GM19035 (cell line): ENCODE measurements around the gene LDAH.

Experiments used
- ATAC-seq: cut with Tn5 transposase; IDR thresholded peaks from one replicate; pipeline ENCODE4 v1.9.1; 2021; ENCODE audit not compliant: unreplicated experiment

LDAH gene

DNA sequence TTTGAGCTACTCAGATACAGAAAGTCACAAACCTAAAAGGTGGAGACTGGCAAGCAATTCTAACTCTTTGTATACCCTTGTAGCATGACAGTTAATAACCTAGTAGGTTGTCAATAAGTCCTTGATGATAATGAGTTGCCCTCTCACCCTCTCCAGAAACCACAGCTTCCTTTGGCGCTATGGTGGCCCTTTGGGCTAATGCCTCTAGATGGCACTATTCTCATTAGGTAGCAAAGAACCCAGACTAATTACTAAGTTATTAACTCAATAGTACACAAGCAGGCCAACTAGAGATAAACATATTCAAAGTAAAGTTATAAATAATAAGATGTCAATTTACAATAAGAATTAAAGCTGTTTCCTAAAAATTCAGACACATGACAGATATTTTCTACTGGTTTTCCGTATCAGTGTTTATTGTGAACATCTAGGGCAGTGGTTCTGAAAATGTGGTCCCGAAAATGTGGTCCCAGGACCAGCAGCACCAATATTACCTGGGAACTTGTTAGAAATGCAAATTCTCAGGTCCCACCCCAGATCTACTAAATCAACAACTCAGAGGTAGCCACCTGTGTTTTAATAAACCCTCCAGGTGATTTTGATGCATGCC, 41.1 kb downstream of the LDAH start:
- no peak for ATAC-seq

- ATAC-seq = no peak
These were observed 51.6 kb downstream of the LDAH start for GRCh38 chr2:20771299-20771698.

DNA sequence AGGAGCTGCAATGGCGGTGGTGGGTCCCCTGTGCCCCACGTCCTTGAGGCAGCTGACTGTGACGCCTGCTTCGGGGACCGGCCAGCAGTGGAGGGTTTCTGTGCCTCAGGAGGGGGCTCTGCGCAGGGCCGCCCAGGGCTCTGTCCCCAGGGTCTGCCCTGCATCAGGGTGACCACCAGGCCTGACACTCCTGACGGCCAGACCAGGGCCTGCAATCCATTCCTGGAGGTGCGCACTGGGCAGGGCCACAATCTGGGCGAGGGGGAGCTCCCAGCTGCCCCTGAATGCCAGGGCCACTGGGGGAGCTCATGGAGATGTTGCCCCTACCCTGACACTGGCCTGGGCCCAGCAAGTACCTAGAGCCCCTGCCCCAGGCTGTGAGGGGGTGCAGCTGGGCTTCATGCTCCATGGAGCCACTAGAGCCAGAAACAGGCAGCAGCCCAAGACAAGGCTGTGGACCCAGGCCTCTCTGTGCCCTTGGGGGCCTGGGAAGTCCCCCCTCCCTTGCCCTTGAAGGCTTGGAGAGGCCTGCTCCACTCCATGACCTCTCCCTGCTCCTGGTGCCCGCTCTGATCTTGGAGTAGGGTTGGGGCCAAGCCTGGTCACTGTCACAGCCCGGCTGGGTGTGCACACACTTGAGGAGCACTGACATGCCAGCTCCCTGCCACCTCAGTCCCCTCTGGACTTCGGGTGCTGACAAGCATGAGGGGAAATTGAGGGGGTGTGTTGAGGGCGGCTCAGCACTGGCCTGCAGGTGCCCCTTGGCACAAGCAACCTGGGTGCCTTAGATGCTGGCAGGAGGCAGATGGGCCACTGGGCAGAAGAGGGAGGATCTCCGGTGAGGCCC, 55.9 kb downstream of the LDAH start:
- ATAC-seq = no peak

- ATAC-seq = no peak
These were observed 56.7 kb downstream of the LDAH start for GRCh38 chr2:20766213-20766612.

- ATAC-seq = no peak
These were observed 59.8 kb downstream of the LDAH start for GRCh38 chr2:20762945-20763683.

GRCh38 chr2:20759487-20759886, 63.4 kb downstream of the LDAH start:
- no peak for ATAC-seq

- ATAC-seq = no peak
These were observed 63.9 kb downstream of the LDAH start for GRCh38 chr2:20758997-20759396.

DNA sequence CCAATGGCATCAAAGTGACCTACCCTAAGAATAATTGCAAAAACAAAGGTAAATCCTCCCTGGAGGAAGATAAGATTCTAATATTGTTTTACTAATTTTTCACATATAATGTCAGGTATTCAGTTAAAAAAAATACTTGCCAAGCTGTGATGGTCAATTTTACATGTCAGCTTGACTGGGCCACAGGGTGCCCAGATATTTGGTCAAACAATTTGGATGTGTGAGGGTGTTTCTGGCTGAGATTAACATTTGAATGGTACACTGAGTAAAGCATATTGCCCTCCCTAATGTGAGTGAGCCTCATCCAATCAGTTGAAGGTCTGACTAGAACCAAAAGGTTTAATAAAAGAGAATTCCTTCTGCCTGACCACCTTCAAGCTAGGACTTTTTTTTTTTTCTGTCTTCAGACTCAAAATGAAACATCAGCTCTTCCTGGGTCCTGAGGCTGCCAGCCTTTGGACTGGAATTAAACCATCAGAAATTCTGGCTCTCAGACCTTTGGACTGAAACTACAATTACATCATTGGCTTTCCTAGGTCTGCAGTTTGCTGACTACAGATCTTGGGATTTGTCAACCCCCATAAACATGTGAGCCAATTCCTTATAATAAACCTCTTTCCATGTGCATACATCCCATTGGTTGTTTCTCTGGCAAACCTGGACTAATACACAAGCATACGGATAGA, 65.4 kb downstream of the LDAH start:
- no peak for ATAC-seq

DNA sequence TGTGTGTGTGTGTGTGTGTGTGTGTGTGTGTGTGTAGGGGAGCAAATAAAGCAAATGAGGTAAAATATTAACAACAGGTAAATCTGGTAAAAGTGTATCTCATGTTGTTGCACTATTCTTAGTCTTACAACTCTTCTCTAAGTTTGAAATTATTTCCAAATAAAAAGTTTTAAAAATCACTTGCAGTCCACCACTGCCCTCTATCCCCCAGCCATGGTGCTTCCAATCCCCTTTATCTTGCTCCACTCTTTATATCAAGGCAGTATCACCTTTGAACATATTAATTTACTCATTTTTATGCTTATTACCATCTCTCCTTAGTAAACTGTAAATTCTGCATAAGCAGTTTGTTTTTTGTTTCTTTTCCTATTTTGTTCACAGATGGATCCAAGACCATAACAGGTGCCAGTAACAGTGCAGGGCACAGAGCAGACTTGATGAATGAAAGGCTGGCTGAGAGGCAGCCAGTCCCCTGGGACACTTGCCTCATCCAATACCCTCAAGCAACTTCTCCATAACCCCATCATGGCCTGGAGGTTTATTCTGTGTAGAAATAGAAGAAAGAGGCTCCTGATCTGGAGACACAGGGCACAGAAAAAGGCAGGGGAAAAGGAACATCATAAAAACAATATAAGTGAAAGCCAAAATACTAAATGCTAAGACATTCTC, 67.6 kb downstream of the LDAH start:
- no peak for ATAC-seq

- no peak for ATAC-seq
These were observed 70.6 kb downstream of the LDAH start for GRCh38 chr2:20752293-20752692.

- no peak for ATAC-seq
These were observed 75.6 kb downstream of the LDAH start for GRCh38 chr2:20747317-20747716.

- ATAC-seq = no peak
These were observed 76.9 kb downstream of the LDAH start for GRCh38 chr2:20745924-20746555.

GRCh38 chr2:20744366-20745335, 78.2 kb downstream of the LDAH start:
- peak; percentile 85 for ATAC-seq

DNA sequence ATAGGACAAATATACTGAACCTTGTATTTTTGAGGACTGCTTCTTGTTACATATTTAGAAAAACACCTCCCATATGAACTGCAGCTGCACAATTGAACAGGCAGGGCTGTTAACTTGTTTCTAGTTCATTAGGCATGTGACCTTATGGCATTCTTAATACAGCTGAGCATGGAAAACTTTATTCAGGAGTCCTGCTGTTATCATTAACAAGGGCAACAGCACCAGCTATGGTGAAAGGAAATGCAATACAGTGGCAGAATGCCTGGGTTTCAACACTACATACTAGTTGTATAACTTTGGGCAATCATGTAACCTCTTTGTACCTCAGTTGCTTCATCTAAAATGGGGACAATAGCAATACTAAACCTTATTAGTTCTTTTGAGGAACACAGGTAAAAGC, 84.1 kb downstream of the LDAH start:
- no peak for ATAC-seq

DNA sequence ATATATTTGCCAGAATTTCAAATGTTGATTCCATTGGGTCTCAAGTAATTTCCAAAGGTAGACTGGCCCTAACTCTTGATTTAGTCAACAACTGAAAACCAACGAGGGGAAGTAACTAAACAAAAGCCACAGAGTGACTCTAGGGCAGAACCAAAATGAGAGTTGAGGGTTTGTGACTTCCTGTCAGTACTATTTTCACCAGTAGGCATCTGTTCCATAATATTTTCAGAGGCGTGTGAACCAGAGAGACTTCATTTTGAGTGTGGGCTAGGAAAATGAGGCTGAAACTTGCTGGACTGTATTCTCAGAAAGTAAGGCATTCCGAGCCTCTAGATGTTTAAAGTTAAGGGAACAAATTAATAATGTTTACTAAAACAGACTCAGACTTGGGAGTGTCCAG, 85.4 kb downstream of the LDAH start:
- ATAC-seq = peak; percentile 93

- no peak for ATAC-seq
These were observed 94.7 kb downstream of the LDAH start for GRCh38 chr2:20728114-20728758.

DNA sequence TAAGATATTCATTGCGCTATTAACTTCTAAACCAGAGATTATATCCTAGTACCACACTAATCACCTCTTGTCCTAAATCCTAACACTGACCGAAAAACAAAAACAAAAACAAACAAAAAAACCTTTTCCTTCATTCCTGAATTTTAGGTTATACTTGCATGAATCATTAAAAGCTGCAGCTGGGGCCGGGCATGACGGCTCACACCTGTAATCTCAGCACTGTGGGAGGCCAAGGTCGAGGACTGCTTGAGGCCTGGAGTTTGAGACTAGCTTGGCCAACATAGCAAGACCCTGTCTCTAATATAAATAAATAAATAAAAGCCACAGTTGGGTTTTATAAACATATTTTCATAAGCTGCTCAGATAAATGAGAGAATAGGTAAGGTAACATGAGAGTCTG, 96.0 kb downstream of the LDAH start:
- ATAC-seq = no peak

DNA sequence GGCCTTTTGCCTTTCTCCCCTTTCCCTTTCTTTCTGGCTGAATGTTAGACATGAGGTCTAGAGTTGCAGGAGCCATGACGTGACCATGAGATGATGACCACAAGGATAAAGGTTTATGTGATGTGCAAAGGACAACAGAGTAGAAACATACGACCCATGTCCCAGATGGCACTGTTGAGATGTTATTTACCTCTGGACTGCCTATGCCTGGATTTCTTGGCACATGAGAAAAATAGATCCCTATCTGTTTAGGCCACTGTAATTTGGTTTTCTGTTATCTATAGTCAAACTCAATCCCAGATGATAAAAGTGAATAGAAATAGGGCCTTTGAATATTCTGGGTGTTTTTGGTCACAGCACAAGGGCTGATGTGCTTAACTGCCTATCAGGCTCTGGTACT, 97.1 kb downstream of the LDAH start:
- no peak for ATAC-seq
